Tibial nerve (tissue), 4 donors: ENCODE data around the gene ADGRL3. TPM values are rescaled to one million over a fixed set of nuclear protein-coding genes. Genes with fewer than 3 reads are reported as not detected.

Source experiments
- DNase-seq, 2 donors: peaks; one replicate each; pipeline ENCODE4 v3.0.0-alpha.2; 2019; ENCODE audit warnings: low spot score in 2 of 2
- H3K27ac ChIP-seq, 4 donors: fragments of 200-600 bp; sonication (generic) in 3 of 4; one replicate each; pipeline ENCODE4 v1.5.1; 2017 to 2019; ENCODE audit warnings: mild to moderate bottlenecking in 1 of 4
- H3K27me3 ChIP-seq, 2 donors: fragments of 200-600 bp; sonication (generic) in 1 of 2; one replicate each; pipeline versions ENCODE4 v1.5.1 to v1.6.0; 2017 to 2019
- H3K36me3 ChIP-seq, 3 donors: fragments of 200-600 bp; sonication (generic); one replicate each; pipeline ENCODE4 v1.5.1; 2018 to 2019
- H3K4me1 ChIP-seq, 4 donors: fragments of 200-600 bp; sonication (generic) in 3 of 4; one replicate each; pipeline ENCODE4 v1.5.1; 2017 to 2019
- H3K4me3 ChIP-seq, 4 donors: fragments of 200-600 bp; sonication (generic) in 3 of 4; one replicate each; pipeline ENCODE4 v1.5.1; 2017 to 2019; ENCODE audit warnings: mild to moderate bottlenecking in 1 of 4, moderate library complexity in 1 of 4
- H3K9me3 ChIP-seq, 4 donors: fragments of 200-600 bp; sonication (generic) in 3 of 4; one replicate each; pipeline ENCODE4 v1.5.1; 2017 to 2019
- CTCF ChIP-seq, 5 experiments: fragments of 200-600 bp in 3 of 5; fragments of 450-650 bp in 2 of 5; sonication (generic) in 3 of 5; IDR thresholded peaks; one replicate each; pipeline ENCODE4 v1.5.1; 2016 to 2019; ENCODE audit warnings: antibody characterized with exemption in 5 of 5, mild to moderate bottlenecking in 3 of 5, moderate library complexity in 2 of 5
- EP300 ChIP-seq, 2 donors: sonication (generic); formaldehyde crosslinking; IDR thresholded peaks; one replicate each; pipeline ENCODE4 v1.6.1; 2017; ENCODE audit warnings: antibody characterized with exemption in 2 of 2, mild to moderate bottlenecking in 1 of 2
- POLR2A ChIP-seq, 2 donors: fragments of 450-650 bp; IDR thresholded peaks; one replicate each; pipeline ENCODE4 v1.6.1; 2017; ENCODE audit warnings: antibody characterized with exemption in 2 of 2, mild to moderate bottlenecking in 2 of 2, moderate library complexity in 2 of 2
- WGBS, 2 donors: methylation state at CpG; one replicate each; pipeline ENCODE4 v1.1.5; 2018; 5-methylcytosine and 5-hydroxymethylcytosine counted together
- total RNA-seq, 4 donors: library from RNA; depleted of rRNA; stranded (reverse); fragments of >200 nt; gene quantifications; one replicate each; pipeline ENCODE4 v1.1.0, GENCODE V29; 2016

The ADGRL3 gene
- total RNA-seq, 4 donors from 2014 or later: 20.1 to 51.3 (median 28.2) TPM

- Histone ChIP-seq H3K27ac (no peak overlapping the region), H3K36me3 (no peaks in the 10 kb centered on the region), H3K9me3 (no peaks in the 10 kb centered on the region), H3K4me3 (no peak overlapping the region), H3K4me1 (no peaks in the 10 kb centered on the region), H3K27me3 (no peaks in the 10 kb centered on the region)
- TF ChIP-seq CTCF (IDR thresholded peaks at IDR 0.05) (no peak), POLR2A (IDR thresholded peaks at IDR 0.05) (no peak), EP300 (IDR thresholded peaks at IDR 0.05) (no peak)
- no peak for DNase-seq
- WGBS, 2 donors: 52 to 88% methylated on average over 1 of the region's 1 CpG
Measured at GRCh38 chr4:61175495-61175894, 24.6 kb upstream of the ADGRL3 start.

GRCh38 chr4:61177367-61177766 is 22.8 kb upstream of the ADGRL3 start:
- Histone ChIP-seq H3K36me3 (no peaks in the 10 kb centered on the region), H3K27ac (no peak overlapping the region), H3K4me1 (no peaks in the 10 kb centered on the region), H3K4me3 (no peak overlapping the region), H3K27me3 (no peaks in the 10 kb centered on the region), H3K9me3 (no peaks in the 10 kb centered on the region)
- no peak for TF ChIP-seq EP300 (IDR thresholded peaks at IDR 0.05)
- no peak for TF ChIP-seq CTCF (IDR thresholded peaks at IDR 0.05)
- no peak for TF ChIP-seq POLR2A (IDR thresholded peaks at IDR 0.05)
- DNase-seq: no peak
- WGBS, 2 donors: 91% methylated on average over 2 of the region's 2 CpGs

GRCh38 chr4:61180405-61180804 is 19.7 kb upstream of the ADGRL3 start:
- Histone ChIP-seq H3K4me1 (no peaks in the 10 kb centered on the region), H3K36me3 (no peaks in the 10 kb centered on the region), H3K4me3 (no peak overlapping the region), H3K9me3 (peaks cover 0 to 10% (median 4%) of the 10 kb centered on the region in 4 donors), H3K27ac (no peak overlapping the region), H3K27me3 (no peaks in the 10 kb centered on the region)
- no peak for DNase-seq
- 50 to 53% methylated on average over 5 of the region's 5 CpGs for WGBS, 2 donors
- no peak for TF ChIP-seq POLR2A (IDR thresholded peaks at IDR 0.05)
- TF ChIP-seq EP300 (IDR thresholded peaks at IDR 0.05): no peak
- no peak for TF ChIP-seq CTCF (IDR thresholded peaks at IDR 0.05)

- Histone ChIP-seq H3K27ac (no peak overlapping the region), H3K27me3 (no peaks in the 10 kb centered on the region), H3K4me1 (no peaks in the 10 kb centered on the region), H3K4me3 (no peak overlapping the region), H3K36me3 (no peaks in the 10 kb centered on the region), H3K9me3 (peaks cover 0 to 16% (median 5%) of the 10 kb centered on the region in 4 donors)
- WGBS, 2 donors: 81 to 84% methylated on average over 1 of the region's 1 CpG
- no peak for TF ChIP-seq POLR2A (IDR thresholded peaks at IDR 0.05)
- no peak for TF ChIP-seq CTCF (IDR thresholded peaks at IDR 0.05)
- no peak for TF ChIP-seq EP300 (IDR thresholded peaks at IDR 0.05)
- DNase-seq: no peak
Measured at GRCh38 chr4:61182915-61183314, 17.2 kb upstream of the ADGRL3 start.

- Histone ChIP-seq H3K27me3 (no peaks in the 10 kb centered on the region), H3K4me1 (no peaks in the 10 kb centered on the region), H3K4me3 (no peak overlapping the region), H3K27ac (no peak overlapping the region), H3K36me3 (no peaks in the 10 kb centered on the region), H3K9me3 (peaks cover 0 to 16% (median 5%) of the 10 kb centered on the region in 4 donors)
- TF ChIP-seq POLR2A (IDR thresholded peaks at IDR 0.05): no peak
- no peak for TF ChIP-seq CTCF (IDR thresholded peaks at IDR 0.05)
- no peak for TF ChIP-seq EP300 (IDR thresholded peaks at IDR 0.05)
- no peak for DNase-seq
Measured at GRCh38 chr4:61185288-61185687, 14.8 kb upstream of the ADGRL3 start.
